ENCODE results near the gene NINJ1.

NINJ1 gene

DNA sequence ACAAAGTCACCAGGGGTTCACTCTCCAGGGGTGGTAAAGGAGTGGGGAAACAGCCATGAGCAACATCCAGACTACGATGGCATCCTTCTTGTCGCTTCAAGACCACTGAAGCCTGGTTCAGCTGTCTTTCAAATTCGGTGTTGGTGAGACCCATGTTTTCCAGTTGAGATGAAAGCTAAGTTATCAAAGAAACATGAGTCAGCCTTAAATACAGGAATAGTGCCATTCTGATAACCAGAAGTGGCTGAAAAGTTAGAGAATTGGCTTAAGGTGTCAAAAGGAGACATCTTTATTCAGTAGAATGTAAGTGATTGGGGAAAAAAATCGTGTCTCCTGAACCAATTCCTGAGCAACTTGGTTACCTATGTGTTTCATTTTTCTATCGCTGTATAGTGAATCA is 45.0 kb downstream of the NINJ1 start:
- H3K4me3 ChIP-seq (ENCODE audit: low read length): no peak overlapping the region
- DNase-seq (ENCODE audit: low read depth): no peak
- TF ChIP-seq, protein P1, sequence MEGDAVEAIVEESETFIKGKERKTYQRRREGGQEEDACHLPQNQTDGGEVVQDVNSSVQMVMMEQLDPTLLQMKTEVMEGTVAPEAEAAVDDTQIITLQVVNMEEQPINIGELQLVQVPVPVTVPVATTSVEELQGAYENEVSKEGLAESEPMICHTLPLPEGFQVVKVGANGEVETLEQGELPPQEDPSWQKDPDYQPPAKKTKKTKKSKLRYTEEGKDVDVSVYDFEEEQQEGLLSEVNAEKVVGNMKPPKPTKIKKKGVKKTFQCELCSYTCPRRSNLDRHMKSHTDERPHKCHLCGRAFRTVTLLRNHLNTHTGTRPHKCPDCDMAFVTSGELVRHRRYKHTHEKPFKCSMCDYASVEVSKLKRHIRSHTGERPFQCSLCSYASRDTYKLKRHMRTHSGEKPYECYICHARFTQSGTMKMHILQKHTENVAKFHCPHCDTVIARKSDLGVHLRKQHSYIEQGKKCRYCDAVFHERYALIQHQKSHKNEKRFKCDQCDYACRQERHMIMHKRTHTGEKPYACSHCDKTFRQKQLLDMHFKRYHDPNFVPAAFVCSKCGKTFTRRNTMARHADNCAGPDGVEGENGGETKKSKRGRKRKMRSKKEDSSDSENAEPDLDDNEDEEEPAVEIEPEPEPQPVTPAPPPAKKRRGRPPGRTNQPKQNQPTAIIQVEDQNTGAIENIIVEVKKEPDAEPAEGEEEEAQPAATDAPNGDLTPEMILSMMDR (conservative IDR thresholded peaks at IDR 0.05; ENCODE audit: low read depth, low read length): no peak

DNA sequence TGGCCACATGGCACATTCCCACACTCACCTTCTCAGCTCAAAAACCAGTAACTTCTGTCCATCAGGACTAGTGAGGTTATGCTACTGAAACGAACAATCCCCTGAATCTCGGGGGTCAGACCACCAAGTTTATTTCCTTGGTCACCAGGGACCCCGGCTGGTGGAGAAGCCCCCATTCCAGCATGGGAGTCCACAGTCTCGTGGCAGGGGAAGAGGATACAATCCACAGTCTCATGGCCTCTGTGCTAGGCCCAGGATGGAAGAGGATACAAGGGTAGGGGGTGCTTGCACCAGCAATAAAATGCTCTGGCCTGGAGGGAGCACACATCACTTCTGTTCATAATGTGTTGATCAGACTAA is 45.4 kb downstream of the NINJ1 start:
- TF ChIP-seq, protein P1 (conservative IDR thresholded peaks at IDR 0.05; ENCODE audit: low read depth, low read length): no peak
- H3K4me3 ChIP-seq (ENCODE audit: low read length): no peak overlapping the region
- DNase-seq (ENCODE audit: low read depth): no peak

DNA sequence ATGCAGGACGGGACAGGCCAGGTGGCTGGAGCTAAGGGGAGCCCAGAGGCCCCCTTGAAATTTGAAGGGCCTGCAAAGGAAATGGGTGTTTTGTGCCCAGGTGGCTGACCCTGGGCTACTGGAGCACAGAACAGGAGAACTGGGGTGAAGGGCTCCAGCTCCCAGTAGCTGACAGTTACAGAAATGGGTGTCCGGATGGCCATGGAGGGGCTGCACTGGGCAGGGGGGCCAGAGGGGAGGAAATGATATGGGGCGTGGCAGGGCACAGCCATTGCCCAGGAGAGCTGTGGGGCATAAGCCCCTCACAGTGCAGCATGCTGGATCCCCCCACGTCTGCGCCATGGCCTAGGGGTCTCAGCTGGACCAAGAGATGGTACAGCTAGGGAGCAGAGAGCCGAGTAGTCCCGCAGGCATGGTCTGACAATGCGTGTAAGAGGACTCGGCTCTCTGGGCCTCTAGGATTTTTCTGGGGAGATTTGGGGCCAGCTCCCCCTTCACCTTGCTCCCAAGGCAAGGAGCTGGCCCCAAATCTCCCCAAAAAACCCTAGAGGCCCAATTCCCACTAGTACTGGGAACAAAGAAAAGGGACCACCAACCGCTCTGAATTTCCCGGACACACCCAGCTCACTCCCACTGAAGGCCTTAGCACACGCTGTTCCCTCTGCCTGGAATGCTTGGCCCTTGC is 45.9 kb downstream of the NINJ1 start:
- no peak overlapping the region for H3K4me3 ChIP-seq (ENCODE audit: low read length)
- TF ChIP-seq, protein P1 (conservative IDR thresholded peaks at IDR 0.05; ENCODE audit: low read depth, low read length): no peak
- no peak for DNase-seq (ENCODE audit: low read depth)

DNA sequence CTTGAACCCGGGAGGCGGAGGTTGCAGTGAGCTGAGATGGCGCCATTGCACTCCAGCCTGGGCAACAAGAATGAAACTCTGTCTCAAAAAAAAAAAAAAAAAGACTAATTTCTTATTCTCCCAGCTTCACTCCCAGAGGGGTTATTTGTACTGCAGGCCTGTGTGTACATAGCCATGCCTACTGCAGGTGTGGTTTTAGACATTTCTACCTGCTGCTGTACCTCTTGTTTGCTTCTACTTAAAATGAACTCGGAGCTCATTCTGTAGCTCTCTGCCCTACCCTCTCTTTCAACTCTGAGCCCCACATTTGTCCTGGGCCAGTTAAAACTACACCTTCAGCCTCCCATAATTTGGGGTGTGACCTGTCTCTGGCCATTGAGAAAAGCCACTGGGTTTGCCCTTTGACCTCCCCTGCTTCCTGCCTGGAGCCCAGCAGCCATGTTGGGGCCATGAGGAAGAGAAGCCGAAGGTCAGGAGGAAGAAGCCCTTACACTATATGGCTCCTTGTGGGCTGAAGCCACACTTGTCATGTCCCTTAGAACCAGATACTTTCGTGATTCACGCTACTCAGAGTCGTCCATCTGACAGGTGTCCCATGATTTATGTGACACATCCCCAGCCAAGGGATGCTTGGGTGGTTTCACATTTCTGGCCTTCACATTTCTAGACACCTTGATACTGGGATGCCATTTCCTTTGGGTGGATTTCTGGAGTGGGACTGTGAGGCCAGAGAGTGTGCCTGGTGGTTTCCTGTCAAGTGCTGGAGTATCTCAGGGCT is 47.4 kb downstream of the NINJ1 start:
- TF ChIP-seq, protein P1 (conservative IDR thresholded peaks at IDR 0.05; ENCODE audit: low read depth, low read length): no peak
- no peak overlapping the region for H3K4me3 ChIP-seq (ENCODE audit: low read length)
- DNase-seq (ENCODE audit: low read depth): no peak

DNA sequence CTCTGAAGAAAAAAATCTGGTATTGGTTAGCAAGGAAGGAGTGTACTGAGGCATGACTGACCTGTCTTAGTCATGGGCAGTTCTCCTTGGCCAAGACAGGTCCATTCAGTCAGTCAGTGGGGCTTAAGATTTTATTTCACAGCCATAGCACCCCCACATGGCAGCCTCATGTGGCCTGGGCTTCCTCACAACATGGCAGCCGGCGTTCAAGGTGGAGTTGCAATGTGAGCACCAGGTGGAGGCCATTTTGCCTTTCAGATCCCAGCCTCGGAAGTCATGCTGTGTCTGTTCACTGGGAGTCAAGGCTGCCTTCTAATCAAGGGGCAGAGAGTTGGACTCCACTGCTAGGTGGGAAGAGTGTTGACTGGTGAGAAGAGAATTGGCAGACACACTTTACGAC is 48.4 kb downstream of the NINJ1 start:
- no peak for DNase-seq (ENCODE audit: low read depth)
- no peak overlapping the region for H3K4me3 ChIP-seq (ENCODE audit: low read length)
- TF ChIP-seq, protein P1 (conservative IDR thresholded peaks at IDR 0.05; ENCODE audit: low read depth, low read length): no peak

DNA sequence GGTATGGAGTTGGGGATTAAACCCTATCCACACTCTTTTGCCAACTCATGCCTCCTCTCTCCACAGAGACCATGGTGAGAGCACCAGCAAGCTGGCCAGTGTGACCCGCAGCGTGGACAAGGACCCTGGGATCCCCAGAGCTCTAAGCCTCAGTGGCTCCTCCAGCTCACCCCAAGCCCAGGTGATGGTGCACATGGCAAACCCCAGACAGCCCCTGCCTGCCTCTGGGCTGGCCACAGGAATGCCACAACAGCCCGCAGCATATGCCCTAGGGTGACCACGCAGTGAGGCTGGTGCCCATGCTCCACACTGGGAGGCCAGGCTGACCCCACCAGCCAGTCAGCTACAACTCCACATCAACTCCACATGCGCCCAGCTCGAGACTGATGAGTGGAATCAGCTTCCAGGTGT is 49.6 kb downstream of the NINJ1 start:
- H3K4me3 ChIP-seq (ENCODE audit: low read length): no peak overlapping the region
- TF ChIP-seq, protein P1 (conservative IDR thresholded peaks at IDR 0.05; ENCODE audit: low read depth, low read length): no peak
- no peak for DNase-seq (ENCODE audit: low read depth)

Data from retinal pigment epithelial cell (primary cell).